K562 (cell line): ENCODE data around the gene ZG16B. TPM values are rescaled to one million over a fixed set of nuclear protein-coding genes. Genes with fewer than 3 reads are reported as not detected.

Experiments used
- KLF16 ChIP-seq: IDR thresholded peaks from 2 replicates; pipeline ENCODE4 v1.6.1; 2016; ENCODE audit warnings: antibody characterized with exemption
- MEF2D ChIP-seq: conservative IDR thresholded peaks from 2 replicates; pipeline ENCODE4 v1.6.1; 2016; ENCODE audit warnings: low read depth, missing genetic modification characterization, missing compliant biosample characterization
- PHTF2 ChIP-seq: fragments of 250-450 bp; sonication (Bioruptor Pico); IDR thresholded peaks from 2 replicates; pipeline ENCODE4 v1.5.0; 2021; ENCODE audit warnings: mild to moderate bottlenecking
- PKNOX1 ChIP-seq: fragments of 450-650 bp; IDR thresholded peaks from 2 replicates; pipeline ENCODE4 v1.6.1; 2016
- PURB ChIP-seq: sonication (generic); formaldehyde crosslinking; IDR thresholded peaks from 2 replicates; pipeline ENCODE4 v1.9.0; 2021; ENCODE audit warnings: low read depth, mild to moderate bottlenecking, missing genetic modification reagents
- REST ChIP-seq, 2 experiments: fragments of 450-650 bp; formaldehyde crosslinking in 1 of 2; IDR thresholded peaks; 2 replicates each; pipeline versions ENCODE4 v1.4.0 to v1.6.1; 2014 to 2020; ENCODE audit warnings: mild to moderate bottlenecking in 2 of 2, borderline replicate concordance in 1 of 2, low read depth in 1 of 2
- SIRT6 ChIP-seq: IDR thresholded peaks from one replicate; pipeline ENCODE4 v1.6.1; 2012; ENCODE audit warnings: low read depth, mild to moderate bottlenecking, control low read depth, inconsistent platforms, low read length, moderate library complexity
- SLC30A9 ChIP-seq: fragments of 250-450 bp; sonication (Bioruptor Pico); IDR thresholded peaks from 2 replicates; pipeline ENCODE4 v1.8.0; 2022; ENCODE audit warnings: mild to moderate bottlenecking, moderate library complexity
- XRCC5 ChIP-seq: fragments of 200-400 bp; formaldehyde crosslinking; IDR thresholded peaks from 2 replicates; pipeline ENCODE4 v1.6.1; 2017; ENCODE audit warnings: low read depth, mild to moderate bottlenecking, low read length
- ZBED1 ChIP-seq: IDR thresholded peaks from 2 replicates; pipeline ENCODE4 v1.6.1; 2014
- ZC3H11A ChIP-seq: IDR thresholded peaks from 2 replicates; pipeline ENCODE4 v1.6.1; 2012; ENCODE audit warnings: low read depth, low read length, improper control_type of control experiment
- ZNF384 ChIP-seq: IDR thresholded peaks from 2 replicates; pipeline ENCODE4 v1.6.1; 2012; ENCODE audit warnings: low read depth, low read length, improper control_type of control experiment
- ZNF561 ChIP-seq: fragments of 450-650 bp; formaldehyde crosslinking; conservative IDR thresholded peaks from 2 replicates; pipeline ENCODE4 v1.4.0; 2020; ENCODE audit warnings: mild to moderate bottlenecking, moderate library complexity
- ZNF609 ChIP-seq: sonication (generic); formaldehyde crosslinking; IDR thresholded peaks from 2 replicates; pipeline ENCODE4 v1.8.1; 2023; ENCODE audit warnings: missing genetic modification reagents, mild to moderate bottlenecking, borderline replicate concordance
- polyA plus RNA-seq, 8 experiments: library from polyadenylated mRNA; depleted of rRNA in 4 of 8; stranded (reverse) in 5 of 8; unstranded in 3 of 8; fragments of >200 nt; fragmentation: Nextera tagmentation in 2 of 8; fragmentation: Illumina TruSeq in 1 of 8; extraction: Ambion mirVana in 2 of 8; extraction: Trizol in 1 of 8; gene quantifications; 2 replicates each; pipeline versions ENCODE4 v1.2.1 to v1.2.3, GENCODE V29; 2011 to 2014; ENCODE audit warnings: inconsistent platforms in 1 of 8, missing spikeins in 1 of 8
- total RNA-seq, 7 experiments: library from RNA; depleted of rRNA in 6 of 7; stranded (reverse); fragments of >200 nt in 6 of 7; fragmentation: Illumina TruSeq in 2 of 7; extraction: Trizol in 2 of 7; gene quantifications; 2 replicates each; pipeline versions ENCODE4 v1.2.1 to v1.2.3, GENCODE V29; 2011 to 2021; ENCODE audit warnings: low replicate concordance in 1 of 7

The ZG16B gene
- total and polyA plus RNA-seq, 9 of the 15 experiments (the other 6 are each of a cell fraction or from before 2014, with no cell fraction given), result 0.25 to 0.43 (median 0.34) TPM; not detected in 5

- TF ChIP-seq REST (IDR thresholded peaks at IDR 0.05; ENCODE audit: borderline replicate concordance), result peak; percentile 95
- peak; percentile 85 for TF ChIP-seq REST (CRISPR knock-in tag; IDR thresholded peaks at IDR 0.05; ENCODE audit: low read depth)
- TF ChIP-seq MEF2D (tag), result peak; percentile 83
- no peak for TF ChIP-seq ZNF561 (CRISPR knock-in tag)
- TF ChIP-seq ZBED1, result no peak
- TF ChIP-seq XRCC5, result peak; percentile 71
- 0 out of 2 replicates have a peak, but pooled peaks have one; percentile 13 for TF ChIP-seq PKNOX1
- TF ChIP-seq ZC3H11A, result no peak
- TF ChIP-seq SIRT6, result no peak
- TF ChIP-seq ZNF384, result no peak
- TF ChIP-seq SLC30A9, result no peak
- no peak for TF ChIP-seq KLF16
- TF ChIP-seq PHTF2 (CRISPR knock-in tag), result no peak
- TF ChIP-seq PURB, result no peak
- TF ChIP-seq ZNF609 (CRISPR knock-in tag), result 0 out of 2 replicates have a peak, but pooled peaks have one; percentile 24
Measured at GRCh38 chr16:2867987-2868789, 38.1 kb downstream of the ZG16B start (continued).
